PFSK-1 (cell line): ENCODE measurements around the gene HTR3E.

ENCODE experiments used
- FOXP2 ChIP-seq: optimal IDR thresholded peaks from 2 replicates; pipeline ENCODE3; 2011; ENCODE audit warnings: borderline replicate concordance, control low read depth, inconsistent platforms; ENCODE audit not compliant: insufficient read depth; ENCODE audit errors: extremely low read length, extremely low read depth
- POLR2AphosphoS5 ChIP-seq: IDR thresholded peaks from 2 replicates; pipeline ENCODE4 v1.6.1; 2012; ENCODE audit warnings: low read depth, mild to moderate bottlenecking, control low read depth, low read length, moderate library complexity
- REST ChIP-seq, 2 experiments: IDR thresholded peaks; 2 replicates each; pipeline versions ENCODE4 v1.6.1 to v1.8.0; 2011 to 2012; ENCODE audit warnings: low read depth in 2 of 2, low read length in 2 of 2, control low read depth in 1 of 2, inconsistent platforms in 1 of 2, mild to moderate bottlenecking in 1 of 2, moderate library complexity in 1 of 2; ENCODE audit not compliant: insufficient read depth in 1 of 2
- SIN3A ChIP-seq: IDR thresholded peaks from 2 replicates; pipeline ENCODE4 v1.6.1; 2012; ENCODE audit warnings: mild to moderate bottlenecking, low read length, moderate library complexity, borderline replicate concordance; ENCODE audit not compliant: insufficient read depth
- TAF1 ChIP-seq: IDR thresholded peaks from 2 replicates; pipeline ENCODE4 v1.6.1; 2012; ENCODE audit warnings: low read length, control low read depth, borderline replicate concordance; ENCODE audit not compliant: insufficient read depth

Gene HTR3E

GRCh38 chr3:184135911-184136260, 39.0 kb downstream of the HTR3E start:
- TF ChIP-seq REST (IDR thresholded peaks at IDR 0.05; ENCODE audit: insufficient read depth in 1 of 2, low read depth in 2 of 2, low read length in 2 of 2), result no peak
- no peak for TF ChIP-seq FOXP2
- TF ChIP-seq POLR2AphosphoS5, result no peak
- TF ChIP-seq SIN3A, result no peak
- TF ChIP-seq TAF1, result no peak

DNA sequence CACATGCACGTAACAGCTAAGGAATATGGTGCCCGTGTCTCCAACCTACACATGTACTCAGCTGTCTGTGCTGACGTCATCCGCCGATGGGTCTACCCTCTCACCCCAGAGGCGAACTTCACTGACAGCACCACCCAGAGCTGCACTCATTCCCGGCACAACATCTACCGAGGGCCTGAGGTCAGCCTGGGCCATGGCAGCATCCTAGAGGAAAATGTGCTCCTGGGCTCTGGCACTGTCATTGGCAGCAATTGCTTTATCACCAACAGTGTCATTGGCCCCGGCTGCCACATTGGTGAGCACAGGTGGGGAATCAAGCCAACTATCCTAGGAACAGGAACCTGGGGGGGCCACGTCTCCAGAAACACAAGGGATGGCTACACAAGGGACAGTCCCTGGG, 43.6 kb downstream of the HTR3E start:
- TF ChIP-seq FOXP2, result no peak
- no peak for TF ChIP-seq SIN3A
- TF ChIP-seq POLR2AphosphoS5, result no peak
- TF ChIP-seq TAF1, result no peak

DNA sequence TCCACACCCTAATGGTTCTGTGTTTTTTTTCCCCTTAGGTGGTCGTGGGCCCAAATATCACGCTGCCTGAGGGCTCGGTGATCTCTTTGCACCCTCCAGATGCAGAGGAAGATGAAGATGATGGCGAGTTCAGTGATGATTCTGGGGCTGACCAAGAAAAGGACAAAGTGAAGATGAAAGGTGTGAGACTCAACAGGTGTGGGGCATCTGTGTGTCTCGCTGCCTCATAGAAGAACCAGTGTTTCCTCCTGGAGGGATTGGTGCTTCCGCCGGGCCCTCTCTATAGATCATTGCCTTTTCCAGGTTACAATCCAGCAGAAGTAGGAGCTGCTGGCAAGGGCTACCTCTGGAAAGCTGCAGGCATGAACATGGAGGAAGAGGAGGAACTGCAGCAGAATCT, 45.3 kb downstream of the HTR3E start:
- no peak for TF ChIP-seq FOXP2
- no peak for TF ChIP-seq POLR2AphosphoS5
- no peak for TF ChIP-seq REST (IDR thresholded peaks at IDR 0.05; ENCODE audit: insufficient read depth in 1 of 2, low read depth in 2 of 2, low read length in 2 of 2)
- no peak for TF ChIP-seq TAF1
- no peak for TF ChIP-seq SIN3A

DNA sequence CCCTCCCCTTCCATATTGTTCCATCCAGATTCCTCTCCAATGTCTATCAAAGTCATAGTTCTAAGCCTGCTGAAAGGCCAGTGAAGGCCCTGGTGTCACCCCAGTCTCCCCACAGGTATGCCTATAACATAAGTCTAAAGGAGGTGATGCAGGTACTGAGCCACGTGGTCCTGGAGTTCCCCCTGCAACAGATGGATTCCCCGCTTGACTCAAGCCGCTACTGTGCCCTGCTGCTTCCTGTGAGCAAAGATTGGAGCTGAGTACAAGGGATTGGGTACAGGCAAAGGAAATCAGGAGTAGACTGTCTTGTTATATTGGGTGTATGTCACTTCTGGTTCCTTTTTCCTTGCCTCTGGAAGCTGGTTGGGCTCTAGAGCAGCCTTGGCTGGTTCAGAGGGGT, 46.5 kb downstream of the HTR3E start:
- TF ChIP-seq REST (IDR thresholded peaks at IDR 0.05; ENCODE audit: insufficient read depth in 1 of 2, low read depth in 2 of 2, low read length in 2 of 2) (no peak), TAF1 (no peak), POLR2AphosphoS5 (no peak), SIN3A (no peak), FOXP2 (no peak)

- TF ChIP-seq SIN3A (no peak), TAF1 (no peak), POLR2AphosphoS5 (no peak), FOXP2 (no peak), REST (IDR thresholded peaks at IDR 0.05; ENCODE audit: insufficient read depth in 1 of 2, low read depth in 2 of 2, low read length in 2 of 2) (no peak)
Observed at GRCh38 chr3:184144505-184144904, 47.6 kb downstream of the HTR3E start.
